NCI-H2171 (cell line): ENCODE measurements around the gene MRPL54.

Experiments used
- DNase-seq: peaks from one replicate; lab custom pipeline; 2025; lab: John Stamatoyannopoulos, UW

Gene MRPL54

GRCh38 chr19:3769494-3769893 is 7.0 kb downstream of the MRPL54 start:
- no peak for DNase-seq

- DNase-seq = no peak
Observed at GRCh38 chr19:3770136-3770999, 7.9 kb downstream of the MRPL54 start.

- DNase-seq = no peak
Observed at GRCh38 chr19:3771000-3771905, 8.8 kb downstream of the MRPL54 start.

GRCh38 chr19:3771906-3772455 is 9.5 kb downstream of the MRPL54 start, which contains the start of gene RAX2:
TSS of gene RAX2 (minus strand) at chr19:3772228. CDS start at chr19:3771742, 486 bp downstream.
- DNase-seq = no peak

GRCh38 chr19:3773814-3774515 is 11.5 kb downstream of the MRPL54 start:
- no peak for DNase-seq

- no peak for DNase-seq
Observed at GRCh38 chr19:3774621-3775373, 12.3 kb downstream of the MRPL54 start.

- no peak for DNase-seq
Observed at GRCh38 chr19:3775374-3775711, 12.9 kb downstream of the MRPL54 start.

GRCh38 chr19:3775831-3776230 is 13.3 kb downstream of the MRPL54 start:
- DNase-seq = no peak

GRCh38 chr19:3776479-3777040 is 14.1 kb downstream of the MRPL54 start:
- DNase-seq = no peak

- no peak for DNase-seq
Observed at GRCh38 chr19:3778104-3778867, 15.8 kb downstream of the MRPL54 start.

- DNase-seq = no peak
Observed at GRCh38 chr19:3778899-3779723, 16.6 kb downstream of the MRPL54 start.

- no peak for DNase-seq
Observed at GRCh38 chr19:3780786-3781304, 18.4 kb downstream of the MRPL54 start.

GRCh38 chr19:3781603-3782002 is 19.1 kb downstream of the MRPL54 start:
- DNase-seq = no peak

GRCh38 chr19:3782330-3782729 is 19.8 kb downstream of the MRPL54 start:
- no peak for DNase-seq

GRCh38 chr19:3782903-3783302 is 20.4 kb downstream of the MRPL54 start:
- no peak for DNase-seq

- no peak for DNase-seq
Observed at GRCh38 chr19:3783660-3784584, 21.4 kb downstream of the MRPL54 start.

- DNase-seq = no peak
Observed at GRCh38 chr19:3784607-3785450, 22.3 kb downstream of the MRPL54 start.
